Fibroblast of lung (primary cell): ENCODE data around the gene ST6GAL1.

ENCODE experiments used
- EZH2 ChIP-seq: IDR thresholded peaks from 2 replicates; pipeline ENCODE4 v1.5.1; 2012; ENCODE audit warnings: low read length, control low read depth, mild to moderate bottlenecking; ENCODE audit errors: missing control alignments
- TF ChIP-seq, protein P1 (sequence below), 2 donors: IDR thresholded peaks in 1 of 2; conservative IDR thresholded peaks in 1 of 2; 1 replicate in 1 of 2; 2 replicates in 1 of 2; pipeline ENCODE4 v1.5.1; 2011 to 2012; ENCODE audit warnings: low read length in 2 of 2, control low read depth in 1 of 2, inconsistent platforms in 1 of 2, low read depth in 1 of 2, mild to moderate bottlenecking in 1 of 2

DNA sequence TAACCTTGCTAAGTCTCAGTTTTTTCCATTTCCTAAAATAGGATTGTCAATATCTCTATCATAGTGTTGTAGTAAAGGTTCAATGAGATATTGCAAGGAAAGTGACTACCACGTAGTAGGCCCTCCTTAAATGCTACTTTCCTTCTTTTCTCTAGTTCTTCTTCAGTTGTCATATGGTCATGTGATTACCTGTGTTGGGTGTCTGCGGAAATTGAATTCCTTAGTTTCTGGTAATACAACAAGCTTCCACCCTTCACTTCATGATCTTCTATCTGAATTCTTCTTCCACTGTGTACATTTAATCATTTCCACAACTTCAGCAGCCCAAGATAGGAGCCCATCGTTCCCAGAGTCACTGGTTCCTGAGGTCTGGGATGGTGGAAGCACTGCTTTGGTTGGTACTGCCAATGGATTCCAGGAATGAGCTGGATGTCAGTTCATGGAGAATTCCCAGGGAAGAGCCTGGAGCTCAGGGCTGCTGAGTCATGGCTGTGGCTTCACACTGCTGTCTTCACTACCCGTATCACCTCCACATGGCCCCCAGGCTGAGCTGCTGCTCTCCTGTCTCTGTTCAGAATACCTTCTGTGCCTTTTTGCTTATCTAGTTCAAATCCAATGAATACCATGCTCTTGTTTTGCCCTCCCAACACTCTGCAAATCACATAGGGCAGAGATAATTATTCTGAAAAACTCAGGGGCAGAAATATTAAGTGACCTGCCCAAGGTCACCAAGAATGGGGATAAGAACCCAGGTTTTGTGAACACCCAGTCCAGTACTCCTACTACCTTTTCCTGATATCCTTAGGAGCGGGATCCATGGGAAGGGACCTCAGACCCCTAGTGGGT, 110.4 kb downstream of the ST6GAL1 start:
- TF ChIP-seq, protein P1, sequence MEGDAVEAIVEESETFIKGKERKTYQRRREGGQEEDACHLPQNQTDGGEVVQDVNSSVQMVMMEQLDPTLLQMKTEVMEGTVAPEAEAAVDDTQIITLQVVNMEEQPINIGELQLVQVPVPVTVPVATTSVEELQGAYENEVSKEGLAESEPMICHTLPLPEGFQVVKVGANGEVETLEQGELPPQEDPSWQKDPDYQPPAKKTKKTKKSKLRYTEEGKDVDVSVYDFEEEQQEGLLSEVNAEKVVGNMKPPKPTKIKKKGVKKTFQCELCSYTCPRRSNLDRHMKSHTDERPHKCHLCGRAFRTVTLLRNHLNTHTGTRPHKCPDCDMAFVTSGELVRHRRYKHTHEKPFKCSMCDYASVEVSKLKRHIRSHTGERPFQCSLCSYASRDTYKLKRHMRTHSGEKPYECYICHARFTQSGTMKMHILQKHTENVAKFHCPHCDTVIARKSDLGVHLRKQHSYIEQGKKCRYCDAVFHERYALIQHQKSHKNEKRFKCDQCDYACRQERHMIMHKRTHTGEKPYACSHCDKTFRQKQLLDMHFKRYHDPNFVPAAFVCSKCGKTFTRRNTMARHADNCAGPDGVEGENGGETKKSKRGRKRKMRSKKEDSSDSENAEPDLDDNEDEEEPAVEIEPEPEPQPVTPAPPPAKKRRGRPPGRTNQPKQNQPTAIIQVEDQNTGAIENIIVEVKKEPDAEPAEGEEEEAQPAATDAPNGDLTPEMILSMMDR (conservative IDR thresholded peaks at IDR 0.05 in 1 of 2, IDR thresholded peaks at IDR 0.05 in 1 of 2; ENCODE audit: low read depth in 1 of 2, low read length in 2 of 2), result no peak
- TF ChIP-seq EZH2, result no peak
